GM12892 (cell line): ENCODE data around the gene PPP2R5C.

Source experiments
- POLR2A ChIP-seq: IDR thresholded peaks from 2 replicates; pipeline ENCODE4 v1.6.1; 2011; ENCODE audit warnings: low read depth, low read length, control low read depth
- POLR2AphosphoS5 ChIP-seq: IDR thresholded peaks from 2 replicates; pipeline ENCODE4 v1.6.1; 2011; ENCODE audit warnings: low read depth, low read length, control low read depth
- TAF1 ChIP-seq: IDR thresholded peaks from 2 replicates; pipeline ENCODE4 v1.6.1; 2011; ENCODE audit warnings: low read depth, mild to moderate bottlenecking, control low read depth, low read length, borderline replicate concordance

GRCh38 chr14:101958418-101959180 lies 197.1 kb downstream of the PPP2R5C start:
- TF ChIP-seq POLR2A (no peak), TAF1 (no peak), POLR2AphosphoS5 (no peak)
